Calu3 (cell line): ENCODE measurements around the gene HDHD2. TPM values are rescaled to one million over a fixed set of nuclear protein-coding genes. Genes with fewer than 3 reads are reported as not detected.
"Not testable (repeated sequence)": the region's sequence is repeated elsewhere in the genome, so short reads cannot be mapped to it uniquely, and the experiment has no call there.

Source experiments
- BruUV-seq: library from RNA; stranded (reverse); fragments of 400-500 nt; replicated peaks from 2 replicates; lab custom pipeline; 2021; lab: Mats Ljungman, UMichigan
- CTCF ChIA-PET: fragments of 300-600 bp; sonication (Branson Sonifier 250); formaldehyde crosslinking; loops from one replicate; lab custom pipeline; 2022; ENCODE audit warnings: antibody characterized with exemption; lab: Charles Lee
- DNase-seq: peaks from one replicate; pipeline ENCODE4 v3.0.0; 2022
- H3K27ac Mint-ChIP-seq: one replicate; pipeline ENCODE4 v1.8.0; 2022; ENCODE audit warnings: mixed read lengths; ENCODE audit not compliant: unreplicated experiment
- H3K27me3 Mint-ChIP-seq: one replicate; pipeline ENCODE4 v1.8.0; 2022; ENCODE audit warnings: mixed read lengths; ENCODE audit not compliant: unreplicated experiment
- H3K36me3 Mint-ChIP-seq: one replicate; pipeline ENCODE4 v1.8.0; 2022; ENCODE audit warnings: mild to moderate bottlenecking, moderate library complexity, mixed read lengths; ENCODE audit not compliant: insufficient read depth, unreplicated experiment
- H3K4me1 Mint-ChIP-seq: one replicate; pipeline ENCODE4 v1.8.0; 2022; ENCODE audit warnings: mild to moderate bottlenecking, low read depth, mixed read lengths; ENCODE audit not compliant: unreplicated experiment
- H3K4me3 Mint-ChIP-seq: one replicate; pipeline ENCODE4 v1.8.0; 2022; ENCODE audit warnings: mild to moderate bottlenecking, low read depth, moderate library complexity, mixed read lengths; ENCODE audit not compliant: unreplicated experiment
- H3K9me3 Mint-ChIP-seq: one replicate; pipeline ENCODE4 v1.8.0; 2022; ENCODE audit warnings: low read depth, mixed read lengths; ENCODE audit not compliant: unreplicated experiment
- intact Hi-C: fragments of 100-400 bp; cut with micrococcal nuclease; formaldehyde crosslinking; loops from one replicate; pipeline ENCODE4 v1.10.0; 2022; ENCODE audit not compliant: unreplicated experiment
- total RNA-seq: library from RNA; stranded (reverse); gene quantifications from 2 replicates; pipeline ENCODE4 v1.2.3, GENCODE V29; 2022
- TF ChIP-seq, protein P1 (sequence below): fragments of 200-600 bp; IDR thresholded peaks from one replicate; pipeline ENCODE4 v1.8.0; 2022; ENCODE audit warnings: antibody characterized with exemption; ENCODE audit not compliant: unreplicated experiment

The HDHD2 gene
- total RNA-seq, 1 experiment from 2014 or later, result 31.6 TPM

DNA sequence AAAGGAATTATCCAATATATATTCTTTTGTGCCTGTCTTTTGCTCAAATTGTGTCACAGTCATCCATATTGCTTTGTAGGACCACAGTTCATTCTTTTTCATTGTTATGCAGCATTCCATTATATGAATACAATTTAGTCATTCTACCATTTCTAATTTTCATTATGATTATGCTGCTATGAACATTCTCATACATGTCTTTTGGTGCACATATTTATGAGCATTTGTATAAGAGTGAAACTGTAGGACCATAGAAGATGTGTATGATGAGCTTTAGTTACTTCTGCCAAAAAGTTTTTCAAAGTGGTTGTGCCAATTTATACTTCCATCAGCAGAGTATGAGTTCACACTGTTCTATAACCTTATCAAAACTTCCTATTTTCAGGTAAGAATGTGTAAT, 18.2 kb upstream of the HDHD2 start:
- no TSS peak for BruUV-seq
- intact Hi-C loops, result no loop called here
- no peak overlapping the region for H3K27ac Mint-ChIP-seq

DNA sequence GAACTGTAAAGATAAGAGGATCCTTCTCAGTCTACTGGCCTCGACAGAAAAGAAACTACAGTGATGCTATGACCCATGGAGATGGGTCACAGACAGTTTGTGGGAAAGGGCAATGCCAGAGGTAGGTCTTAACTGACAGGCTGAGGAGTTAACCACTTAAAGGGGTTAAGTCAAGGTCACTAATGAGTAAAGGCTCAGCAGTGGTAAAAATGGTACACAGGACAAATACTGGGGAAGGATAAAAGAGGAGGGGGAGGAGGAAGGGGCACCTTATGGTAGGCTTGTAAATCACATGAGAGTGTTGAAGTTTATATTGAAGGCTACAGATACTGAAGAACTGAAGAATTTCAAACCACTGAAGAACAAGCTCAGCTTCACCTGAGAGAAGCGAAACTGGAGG, 16.0 kb upstream of the HDHD2 start:
- DNase-seq, result no peak
- Mint-ChIP-seq H3K4me1 (peaks cover 10% of the 10 kb centered on the region), H3K27me3 (no peaks in the 10 kb centered on the region), H3K9me3 (no peaks in the 10 kb centered on the region), H3K4me3 (no peak overlapping the region), H3K36me3 (no peaks in the 10 kb centered on the region), H3K27ac (no peak overlapping the region)
- intact Hi-C loops, result no loop called here
- CTCF ChIA-PET, result interaction anchor here (0.6 kb wide), 1 partner anchor 28 kb away, joined by 3 read pairs; no protein-coding TSS in a partner anchor
- BruUV-seq, result no TSS peak
- TF ChIP-seq, protein P1, sequence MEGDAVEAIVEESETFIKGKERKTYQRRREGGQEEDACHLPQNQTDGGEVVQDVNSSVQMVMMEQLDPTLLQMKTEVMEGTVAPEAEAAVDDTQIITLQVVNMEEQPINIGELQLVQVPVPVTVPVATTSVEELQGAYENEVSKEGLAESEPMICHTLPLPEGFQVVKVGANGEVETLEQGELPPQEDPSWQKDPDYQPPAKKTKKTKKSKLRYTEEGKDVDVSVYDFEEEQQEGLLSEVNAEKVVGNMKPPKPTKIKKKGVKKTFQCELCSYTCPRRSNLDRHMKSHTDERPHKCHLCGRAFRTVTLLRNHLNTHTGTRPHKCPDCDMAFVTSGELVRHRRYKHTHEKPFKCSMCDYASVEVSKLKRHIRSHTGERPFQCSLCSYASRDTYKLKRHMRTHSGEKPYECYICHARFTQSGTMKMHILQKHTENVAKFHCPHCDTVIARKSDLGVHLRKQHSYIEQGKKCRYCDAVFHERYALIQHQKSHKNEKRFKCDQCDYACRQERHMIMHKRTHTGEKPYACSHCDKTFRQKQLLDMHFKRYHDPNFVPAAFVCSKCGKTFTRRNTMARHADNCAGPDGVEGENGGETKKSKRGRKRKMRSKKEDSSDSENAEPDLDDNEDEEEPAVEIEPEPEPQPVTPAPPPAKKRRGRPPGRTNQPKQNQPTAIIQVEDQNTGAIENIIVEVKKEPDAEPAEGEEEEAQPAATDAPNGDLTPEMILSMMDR, result no peak

More for the DNA sequence above, 18.2 kb upstream of the HDHD2 start:
- peaks cover 10% of the 10 kb centered on the region for H3K4me1 Mint-ChIP-seq
- H3K27me3 Mint-ChIP-seq, result no peaks in the 10 kb centered on the region
- CTCF ChIA-PET, result no interaction called here
- no peaks in the 10 kb centered on the region for H3K9me3 Mint-ChIP-seq
- no peak overlapping the region for H3K4me3 Mint-ChIP-seq
- TF ChIP-seq, protein P1, result no peak
- DNase-seq, result no peak
- no peaks in the 10 kb centered on the region for H3K36me3 Mint-ChIP-seq

DNA sequence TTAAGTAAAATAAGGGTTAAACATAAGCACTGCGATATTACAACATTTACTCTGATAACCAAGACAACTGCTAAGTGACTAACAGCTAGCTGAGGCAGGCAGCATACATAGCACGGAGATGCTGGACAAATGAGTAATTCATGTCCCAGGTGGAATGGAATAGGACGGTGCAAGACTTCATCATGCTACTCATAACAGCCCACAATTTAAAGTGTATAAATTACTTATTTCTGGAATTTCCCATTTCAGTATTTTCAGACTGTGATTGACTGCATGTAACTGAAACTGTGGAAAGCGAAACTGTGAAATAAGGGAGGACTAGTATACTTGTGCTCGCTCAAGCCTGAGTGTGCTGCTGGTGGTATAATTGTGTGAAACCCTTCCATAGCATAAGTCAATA, 12.9 kb upstream of the HDHD2 start:
- H3K27me3 Mint-ChIP-seq, result no peaks in the 10 kb centered on the region

GRCh38 chr18:47160256-47160655, 10.0 kb upstream of the HDHD2 start:
- BruUV-seq, result no TSS peak
- TF ChIP-seq, protein P1, result no peak
- Mint-ChIP-seq H3K4me1 (peaks cover 7% of the 10 kb centered on the region), H3K4me3 (no peak overlapping the region), H3K27ac (no peak overlapping the region), H3K9me3 (no peaks in the 10 kb centered on the region), H3K27me3 (no peaks in the 10 kb centered on the region), H3K36me3 (no peaks in the 10 kb centered on the region)
- CTCF ChIA-PET, result no interaction called here
- no peak for DNase-seq
- intact Hi-C loops, result no loop called here

More for the DNA sequence above, 12.9 kb upstream of the HDHD2 start:
- BruUV-seq, result no TSS peak
- CTCF ChIA-PET, result no interaction called here
- TF ChIP-seq, protein P1, result no peak
- H3K27ac Mint-ChIP-seq, result no peak overlapping the region
- H3K4me1 Mint-ChIP-seq, result peaks cover 17% of the 10 kb centered on the region
- H3K36me3 Mint-ChIP-seq, result no peaks in the 10 kb centered on the region
- DNase-seq, result no peak
- intact Hi-C loops, result no loop called here
- H3K9me3 Mint-ChIP-seq, result no peaks in the 10 kb centered on the region
- no peak overlapping the region for H3K4me3 Mint-ChIP-seq

GRCh38 chr18:47158404-47158803, 8.1 kb upstream of the HDHD2 start:
- intact Hi-C loops, DNase-seq, H3K36me3 Mint-ChIP-seq, H3K27me3 Mint-ChIP-seq, BruUV-seq, CTCF ChIA-PET, H3K4me1 Mint-ChIP-seq, H3K4me3 Mint-ChIP-seq, H3K9me3 Mint-ChIP-seq, H3K27ac Mint-ChIP-seq: not testable (repeated sequence)
